ENCODE measurements around the gene KCNJ18.
"Not testable (repeated sequence)": the region's sequence is repeated elsewhere in the genome, so short reads cannot be mapped to it uniquely, and the experiment has no call there.

KCNJ18 gene

DNA sequence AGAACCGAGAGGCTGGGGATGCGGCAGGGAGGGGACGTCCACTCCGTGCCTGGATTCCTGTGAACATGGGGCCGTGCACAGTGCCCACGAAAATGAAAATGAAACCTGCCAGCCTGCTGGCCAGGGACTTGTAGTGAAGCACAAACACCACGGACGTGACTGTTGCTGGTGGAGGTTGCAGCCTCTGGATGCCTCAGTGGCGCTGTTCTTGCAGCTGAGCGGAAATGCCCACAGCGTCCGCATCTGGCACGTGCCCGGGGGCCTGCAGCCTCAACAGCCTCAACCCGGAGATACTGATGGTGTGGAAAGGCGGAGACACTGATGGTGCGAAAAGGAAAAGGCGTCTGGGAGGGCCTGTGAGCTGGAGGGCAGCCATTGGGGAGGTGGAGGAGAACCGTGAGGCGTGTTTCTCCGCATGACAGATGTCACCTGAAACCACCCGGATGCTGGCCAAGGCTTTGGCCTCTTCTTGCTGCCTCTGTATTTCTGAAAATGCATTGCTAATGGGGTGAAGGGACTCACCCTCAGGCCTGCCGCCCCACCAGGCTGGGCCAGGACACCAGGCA lies 44.8 kb downstream of the KCNJ18 start:
- DNase-seq: not testable (repeated sequence)

DNA sequence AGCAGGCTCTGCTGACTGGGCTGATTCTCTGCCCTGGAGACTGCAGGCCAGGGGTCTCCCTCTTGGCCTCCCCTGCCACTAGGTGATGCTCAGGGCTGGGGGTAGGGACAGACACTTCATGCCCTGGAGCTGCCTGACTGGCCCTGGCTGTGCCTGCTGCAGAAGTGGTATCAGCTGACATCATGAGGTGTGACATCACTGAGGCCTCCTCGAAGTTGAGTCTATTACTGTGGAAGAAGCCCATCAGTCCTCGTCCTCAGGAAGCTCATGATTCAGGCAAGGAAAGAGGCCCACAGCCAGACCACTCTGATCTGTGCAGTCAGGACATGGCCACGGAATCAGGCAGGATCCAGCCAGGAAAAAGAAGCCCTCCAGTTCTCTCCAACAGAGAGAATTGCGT lies 45.9 kb downstream of the KCNJ18 start:
- not testable (repeated sequence) for DNase-seq

DNA sequence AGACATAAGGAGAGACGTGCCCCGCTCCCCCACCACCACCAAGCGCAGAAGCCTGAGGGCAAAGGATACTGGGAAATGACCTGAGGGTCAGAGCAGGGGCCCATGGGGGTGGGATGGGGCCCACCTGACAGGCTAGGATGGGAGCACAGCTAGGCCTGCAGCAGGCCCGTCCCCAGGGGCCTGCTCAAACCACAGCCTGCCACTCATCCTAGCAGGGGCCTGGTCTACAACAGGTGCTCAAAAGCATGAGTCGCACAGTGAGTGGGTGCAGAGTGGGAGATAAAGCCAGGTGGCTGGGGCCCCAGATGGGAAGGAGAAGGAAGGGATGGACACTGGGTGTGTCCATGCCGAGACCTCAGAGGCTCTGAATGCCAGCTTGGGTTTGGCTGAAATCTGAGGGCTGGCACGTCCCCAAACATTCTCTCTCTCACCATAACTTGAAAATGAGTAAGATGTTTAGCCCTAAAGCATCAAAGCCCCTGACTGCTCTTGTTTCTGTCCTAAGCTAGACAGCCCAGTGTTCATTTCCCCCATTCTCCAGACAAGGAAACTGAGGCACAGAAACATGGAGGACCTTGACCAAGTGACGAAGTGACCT lies 46.7 kb downstream of the KCNJ18 start:
- DNase-seq: not testable (repeated sequence)

DNA sequence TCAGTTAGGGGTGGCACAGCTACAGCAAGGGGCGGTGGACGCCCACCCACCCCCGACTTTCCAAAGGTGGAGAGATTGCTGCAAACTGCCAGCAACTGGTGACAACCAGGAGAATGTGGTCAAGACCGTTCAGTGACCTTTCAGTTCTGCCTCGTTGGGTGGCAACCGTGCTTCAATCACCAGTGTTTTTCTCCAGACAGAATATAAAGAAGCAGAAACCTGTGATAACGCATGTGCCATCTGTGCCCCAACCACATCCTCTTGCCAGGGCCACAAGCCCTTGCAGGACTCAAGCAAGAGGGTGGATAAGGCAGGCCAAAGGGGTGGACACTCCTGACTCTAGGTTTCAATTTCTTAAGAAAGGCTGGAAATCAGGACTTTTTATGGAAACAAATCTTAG lies 47.2 kb downstream of the KCNJ18 start:
- not testable (repeated sequence) for DNase-seq

DNA sequence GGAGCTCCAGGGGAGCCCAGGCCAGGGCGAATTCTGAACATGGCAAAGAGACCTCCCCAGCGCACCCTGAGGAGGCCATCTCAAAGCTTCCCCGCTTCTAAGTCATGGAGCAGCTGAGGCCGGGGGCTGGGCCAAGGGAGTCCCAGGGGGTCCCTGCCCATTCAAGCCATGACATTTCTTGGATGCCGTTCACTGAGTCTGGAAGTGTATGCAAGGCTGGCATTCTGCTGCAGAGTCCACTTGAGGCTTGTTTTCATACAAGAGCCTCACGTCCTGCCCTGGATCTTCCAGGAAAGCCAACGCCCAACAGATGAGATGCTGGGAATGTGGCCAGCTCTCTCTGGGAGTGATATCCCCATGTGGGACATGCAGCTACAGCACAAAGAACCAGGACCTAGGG lies 48.5 kb downstream of the KCNJ18 start:
- DNase-seq: not testable (repeated sequence)

DNA sequence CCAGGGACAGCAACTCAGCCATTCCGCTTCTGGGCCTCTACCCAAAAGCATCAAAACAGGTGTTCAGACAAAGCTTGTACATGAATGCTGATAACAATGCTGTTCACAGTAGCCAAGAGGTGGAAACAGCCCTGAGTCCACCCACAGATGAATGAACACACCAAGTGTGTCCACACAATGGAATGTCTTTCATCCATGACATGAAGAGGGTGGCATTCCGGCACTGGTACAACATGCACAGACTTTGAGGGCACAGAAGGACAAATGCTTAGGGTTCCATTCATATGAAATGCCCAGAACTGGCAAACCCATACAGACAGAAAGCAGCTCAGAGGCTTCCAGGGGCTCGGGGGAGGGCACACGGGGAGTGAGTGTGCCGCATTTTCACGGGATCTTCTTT lies 49.2 kb downstream of the KCNJ18 start:
- not testable (repeated sequence) for DNase-seq

DNA sequence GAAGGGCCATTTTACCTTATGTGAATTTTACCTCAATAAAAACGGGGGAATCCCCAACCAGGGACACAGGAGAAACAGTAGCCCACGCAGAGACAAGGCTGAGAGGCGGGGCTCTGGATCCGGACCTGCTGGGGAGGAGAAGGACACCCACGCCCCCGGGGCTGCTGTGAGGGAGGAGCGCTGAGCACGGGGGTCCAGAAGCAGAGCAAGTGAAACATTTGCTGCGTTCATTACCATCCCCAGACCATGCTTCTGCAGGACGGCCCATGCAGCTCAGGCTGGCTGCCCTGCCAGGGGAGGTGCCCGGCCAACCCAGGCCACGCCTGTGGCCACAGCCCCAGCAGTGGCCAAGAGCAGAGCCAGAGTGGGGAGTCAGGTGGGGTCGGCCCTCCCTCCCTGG lies 50.0 kb downstream of the KCNJ18 start:
- no peak for DNase-seq

DNA sequence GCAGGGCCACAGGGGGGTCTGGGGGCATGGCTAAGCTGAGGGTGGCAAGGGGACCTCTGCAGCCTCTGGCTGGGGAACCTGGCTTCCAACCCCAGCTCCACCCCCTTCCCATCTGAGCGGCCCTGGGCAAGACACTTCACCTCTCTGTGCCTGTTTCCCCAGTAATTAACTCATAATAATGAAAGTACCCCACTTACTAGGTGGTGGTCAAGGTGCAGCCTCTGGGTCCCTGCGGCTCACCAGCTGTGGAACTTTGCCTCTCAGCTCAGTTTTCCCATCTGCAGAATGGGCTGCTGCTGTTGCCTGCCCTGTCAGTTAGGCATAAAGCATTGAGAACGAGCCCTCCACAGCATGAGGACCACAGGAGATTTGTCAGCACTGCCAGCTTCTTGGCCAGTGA lies 51.8 kb downstream of the KCNJ18 start:
- DNase-seq: not testable (repeated sequence)

DNA sequence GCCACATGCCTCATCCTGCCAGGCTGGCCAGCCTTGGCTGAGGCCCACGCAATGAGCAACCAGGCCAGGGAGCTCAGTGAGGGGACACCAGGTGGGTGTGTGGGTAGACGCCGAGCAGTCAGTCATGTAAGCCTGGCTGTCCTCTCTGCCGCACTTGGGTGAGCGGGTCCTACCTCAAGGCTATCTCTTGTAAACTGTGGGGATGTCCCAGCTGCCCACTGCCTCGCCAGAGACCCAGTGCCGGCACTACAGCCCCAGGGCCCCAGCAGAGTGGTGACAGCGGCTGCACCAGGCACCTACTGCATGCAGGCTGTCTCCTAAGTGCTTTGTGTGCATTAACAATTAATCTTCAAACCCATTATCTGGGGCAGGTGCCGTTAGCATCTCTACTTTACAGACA lies 52.3 kb downstream of the KCNJ18 start:
- DNase-seq: not testable (repeated sequence)

DNA sequence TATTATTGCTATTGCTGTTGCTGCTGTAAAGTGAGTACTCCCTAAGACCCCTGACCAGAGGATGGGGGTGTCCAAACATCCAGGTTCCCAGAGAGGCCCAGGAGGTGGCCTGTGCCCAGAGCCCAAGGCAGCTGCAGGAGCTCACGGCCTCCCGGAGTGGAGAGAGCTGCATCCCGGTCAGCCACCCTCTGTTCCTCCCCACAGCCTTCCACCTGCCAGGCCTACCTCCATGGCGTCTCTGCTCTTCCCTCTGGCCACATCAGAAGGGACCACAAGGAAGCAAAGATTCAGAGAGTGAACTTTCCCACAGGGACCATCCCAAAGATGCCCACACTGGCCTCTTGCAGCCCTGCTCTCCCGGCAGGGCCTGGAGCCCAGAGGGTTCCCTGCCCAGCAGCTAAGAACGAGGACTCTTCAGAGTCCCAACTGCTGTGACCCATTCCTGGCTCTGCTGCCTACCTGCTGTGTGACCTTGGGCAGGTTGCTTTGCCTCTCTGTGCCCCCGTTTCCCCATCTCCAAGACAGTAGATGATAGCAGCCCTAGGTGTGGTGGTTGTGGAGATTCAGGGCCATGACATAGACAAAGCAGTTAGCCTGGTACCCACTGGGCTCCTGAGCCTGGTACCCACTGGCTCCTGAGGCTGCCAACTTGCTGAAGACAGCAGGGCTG lies 53.2 kb downstream of the KCNJ18 start:
- not testable (repeated sequence) for DNase-seq

DNA sequence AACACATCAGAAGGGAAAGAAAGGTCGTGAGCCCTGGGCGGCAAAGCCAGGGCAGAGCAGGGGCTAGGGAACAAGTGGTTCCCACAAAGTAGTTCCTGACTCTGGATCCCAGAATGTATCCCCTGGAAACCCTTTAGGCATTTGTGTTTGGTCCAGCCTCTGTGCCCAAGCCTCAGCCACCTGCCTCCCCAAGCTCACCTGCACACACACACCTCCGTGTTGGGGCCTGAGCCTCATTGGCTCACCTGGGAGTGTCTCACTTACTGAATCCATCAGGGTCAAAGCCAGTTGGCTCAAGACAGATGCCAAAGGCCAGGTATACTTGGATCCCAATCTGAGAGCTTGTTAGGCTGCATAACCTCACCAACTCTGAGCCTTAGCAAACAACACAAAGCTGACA lies 54.1 kb downstream of the KCNJ18 start:
- DNase-seq: not testable (repeated sequence)

DNA sequence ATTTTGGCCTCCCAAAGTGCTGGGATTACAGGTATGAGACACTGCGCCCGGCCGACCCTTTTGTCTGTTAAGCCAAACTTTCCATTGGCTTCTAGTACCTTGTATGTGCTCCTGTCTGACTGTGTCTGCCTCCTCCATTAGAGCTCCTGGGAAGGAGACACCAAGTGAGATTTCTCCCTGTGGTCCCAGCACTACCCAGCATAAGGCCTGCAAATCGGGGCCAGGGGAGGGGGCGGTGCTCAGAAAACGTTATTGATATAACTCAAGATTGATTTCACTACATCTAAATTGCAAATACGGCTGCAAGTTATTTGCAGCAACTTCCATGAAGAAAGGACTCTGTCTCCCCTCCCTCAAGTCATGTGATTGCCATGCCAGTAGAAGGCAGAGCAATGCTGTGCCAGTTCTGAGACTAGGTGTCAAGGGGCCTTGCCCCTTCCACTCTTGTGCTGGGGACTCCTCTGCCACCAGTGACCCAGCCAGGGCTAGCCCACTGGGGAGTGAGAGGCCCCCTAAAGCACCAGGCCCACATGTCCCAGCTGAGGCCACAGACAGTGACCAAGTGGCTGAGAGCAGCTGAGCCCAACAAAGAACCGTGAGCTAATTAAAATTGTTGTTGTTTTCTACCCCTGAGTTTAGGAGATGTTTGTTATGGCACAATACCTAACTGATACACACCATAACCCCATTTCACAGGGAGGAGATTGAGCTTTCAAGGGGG lies 55.0 kb downstream of the KCNJ18 start:
- DNase-seq: not testable (repeated sequence)

DNA sequence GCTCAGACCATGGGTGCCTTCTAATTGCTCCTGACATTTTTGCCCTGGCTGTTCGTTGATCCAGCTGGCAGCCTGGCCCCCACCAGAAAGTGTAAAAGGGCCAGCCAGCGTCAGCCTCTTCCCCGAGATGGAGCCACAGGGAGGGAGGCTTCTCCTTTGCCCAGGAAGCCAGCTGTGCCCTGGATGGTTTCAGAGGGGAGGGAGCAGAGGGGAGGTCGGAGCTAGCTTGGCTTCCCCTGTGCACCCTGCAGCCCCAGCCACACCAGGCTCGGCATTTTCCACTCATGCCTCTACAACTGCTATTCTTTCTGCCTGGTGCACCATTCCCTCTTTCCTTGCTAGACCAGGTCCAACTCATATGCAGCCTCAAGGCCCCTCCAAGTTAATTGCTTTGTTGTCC lies 56.4 kb downstream of the KCNJ18 start:
- not testable (repeated sequence) for DNase-seq

DNA sequence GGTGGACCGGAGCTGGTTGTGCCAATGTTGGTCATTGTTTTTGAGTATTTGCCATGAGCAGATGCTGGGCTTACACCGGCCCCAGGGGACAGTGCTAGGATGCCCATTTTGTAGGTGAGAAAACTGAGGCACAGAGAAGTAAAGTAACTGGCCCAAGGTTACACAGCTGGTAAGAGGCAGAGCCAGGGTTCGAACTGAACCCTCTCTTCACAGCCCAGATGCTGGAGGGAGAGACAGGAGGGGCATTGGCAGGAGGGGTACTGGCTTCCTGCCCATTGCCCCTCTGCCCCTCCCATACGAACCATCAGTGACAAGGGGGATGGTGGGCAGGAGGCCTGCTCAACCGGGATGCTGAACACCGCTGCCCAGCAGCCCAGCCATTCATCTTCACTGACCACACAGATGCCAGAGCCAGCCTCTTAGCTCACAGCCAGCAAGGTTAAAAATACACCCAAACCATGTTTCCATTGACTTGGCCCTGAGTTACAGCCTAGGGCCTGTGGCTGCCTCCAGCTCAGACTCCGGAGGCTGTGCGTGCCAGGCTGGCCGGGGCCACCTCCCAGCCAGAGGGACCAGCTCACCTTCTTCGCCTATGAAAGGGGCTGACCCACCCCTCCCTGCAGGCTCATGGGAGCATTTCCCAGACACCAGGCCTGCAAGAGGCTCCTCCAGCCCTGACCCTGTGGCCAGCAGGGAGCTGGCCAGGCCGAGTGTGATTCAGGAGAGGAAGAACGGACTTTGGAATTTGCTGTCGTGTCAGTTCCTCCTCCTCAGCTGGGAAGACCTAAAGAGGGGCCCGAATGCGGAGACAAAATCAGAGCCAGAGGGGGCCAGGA lies 57.6 kb downstream of the KCNJ18 start:
- DNase-seq: not testable (repeated sequence)

DNA sequence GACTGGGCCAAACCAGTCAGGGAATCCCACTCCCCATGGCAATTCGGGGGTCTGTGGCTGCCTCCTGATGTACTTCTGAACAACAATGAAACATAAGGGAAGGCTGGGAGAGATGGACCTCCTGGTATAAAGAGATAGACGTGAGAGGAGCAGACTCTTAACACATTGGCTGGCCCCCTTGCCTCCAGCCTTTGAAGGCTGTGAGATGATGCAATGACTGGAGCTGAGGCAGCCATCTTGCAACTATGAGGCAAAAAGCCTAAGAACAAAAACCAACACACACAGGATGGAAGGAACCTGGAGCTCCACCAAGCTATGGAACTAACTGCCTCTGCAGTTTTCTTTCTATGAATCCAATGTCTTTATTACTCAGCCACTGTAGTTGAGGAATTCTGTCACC lies 58.8 kb downstream of the KCNJ18 start:
- DNase-seq: not testable (repeated sequence)
